ENCODE data around the gene ASPRV1.

The ASPRV1 gene

DNA sequence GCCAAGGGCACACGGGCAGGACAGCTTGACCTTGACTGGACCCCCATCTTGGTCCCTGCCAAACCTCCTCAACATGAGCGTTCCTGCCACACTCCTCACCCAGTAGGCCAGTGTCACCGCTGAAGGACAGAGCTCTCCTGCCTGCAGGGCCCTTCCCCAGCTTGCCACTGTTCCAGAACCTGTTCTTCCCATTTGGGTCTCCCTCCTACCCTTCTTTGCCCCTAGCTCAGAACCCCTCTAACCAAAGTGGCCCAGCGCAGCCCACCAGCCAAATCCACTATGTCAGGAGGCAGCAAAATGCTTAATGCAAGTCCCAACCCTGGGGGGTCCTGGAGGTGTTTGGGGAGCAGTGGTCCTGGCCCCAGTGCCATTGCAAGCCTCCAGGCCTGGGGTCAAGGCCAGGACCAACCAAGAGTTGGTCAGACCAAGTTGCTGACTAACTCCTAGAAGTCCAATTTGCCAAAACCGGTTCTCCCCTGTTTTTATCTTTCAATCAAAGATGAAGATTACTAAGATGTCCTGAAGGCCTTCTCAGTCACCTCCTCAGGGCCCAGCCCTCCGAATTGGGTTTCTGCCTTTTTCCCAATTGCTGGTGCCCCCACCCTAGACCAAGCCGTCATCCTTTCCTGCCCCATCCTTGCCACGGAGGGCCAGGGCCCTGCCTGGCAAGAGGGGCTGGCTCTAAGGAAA, 4.5 kb upstream of the ASPRV1 start:
- TF ChIP-seq ZFX (IDR thresholded peaks at IDR 0.05) = no peak
- TF ChIP-seq CTCF (conservative IDR thresholded peaks at IDR 0.05) = no peak
- H3K27ac ChIP-seq = no peak overlapping the region; the same call in 1 of the 2 replicates

- TF ChIP-seq ZFX (IDR thresholded peaks at IDR 0.05) (no peak), CTCF (conservative IDR thresholded peaks at IDR 0.05) (no peak)
- no peak overlapping the region for H3K27ac ChIP-seq
These were observed 3.0 kb upstream of the ASPRV1 start for GRCh38 chr2:69964353-69964841.

DNA sequence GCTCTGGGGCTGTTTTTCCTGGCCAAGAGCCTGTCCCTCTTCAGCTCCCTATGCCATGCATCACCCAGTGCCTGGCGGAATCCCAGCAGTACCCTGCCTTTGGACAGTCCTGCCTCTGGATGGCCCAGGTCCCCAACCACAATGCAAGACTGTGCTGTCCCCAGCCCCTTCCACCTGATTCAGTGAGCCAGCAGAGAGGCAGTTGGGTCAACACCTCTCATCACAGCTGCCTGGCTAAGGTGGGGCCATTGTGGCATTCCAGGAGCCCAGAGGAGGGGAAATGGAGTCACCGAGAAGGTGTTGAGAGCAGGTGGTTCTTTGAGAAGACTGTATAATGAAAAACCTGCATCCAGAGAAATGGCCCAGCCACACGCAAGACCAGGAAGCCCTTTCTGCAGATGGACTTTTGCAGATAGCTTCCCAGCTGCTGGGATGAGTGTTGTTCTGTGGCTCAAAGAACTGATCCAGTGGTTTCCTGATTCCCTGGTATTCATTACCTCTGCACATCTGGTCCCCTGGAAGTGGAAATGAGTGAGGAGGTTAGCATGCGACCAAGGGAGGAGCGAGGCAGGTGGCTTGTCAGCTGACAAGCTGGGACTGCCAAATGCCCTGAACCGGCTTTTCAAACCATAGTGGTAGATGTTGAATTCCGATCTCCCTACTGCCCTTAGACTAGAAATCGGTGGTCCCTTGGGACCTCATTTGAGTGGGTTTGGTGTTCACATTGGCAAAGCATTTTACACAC, 1.7 kb upstream of the ASPRV1 start:
- no peak overlapping the region for H3K27ac ChIP-seq
- TF ChIP-seq ZFX (IDR thresholded peaks at IDR 0.05) = no peak
- TF ChIP-seq CTCF (conservative IDR thresholded peaks at IDR 0.05) = no peak

DNA sequence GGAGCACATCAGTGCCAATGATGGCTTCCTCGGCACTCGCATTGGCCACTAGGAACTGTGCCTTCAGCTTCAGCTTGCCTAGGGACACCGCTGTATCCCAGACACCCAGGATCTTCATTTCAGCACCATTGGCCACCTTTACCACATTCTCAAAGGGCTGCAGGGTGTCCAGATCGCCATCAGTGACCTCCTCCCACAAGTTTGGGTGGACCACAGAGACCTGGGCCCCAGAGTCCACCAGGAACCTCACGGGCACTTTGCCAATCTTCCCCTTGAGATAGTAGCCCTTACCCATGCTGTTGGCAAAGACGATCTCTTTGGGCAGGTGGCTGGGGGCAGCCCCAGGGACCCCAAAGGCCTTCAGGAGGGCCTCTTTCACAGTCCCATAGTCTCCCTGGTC, 610 bp downstream of the ASPRV1 start:
- TF ChIP-seq ZFX (IDR thresholded peaks at IDR 0.05) (no peak), CTCF (conservative IDR thresholded peaks at IDR 0.05) (no peak)
- H3K27ac ChIP-seq = no peak overlapping the region

DNA sequence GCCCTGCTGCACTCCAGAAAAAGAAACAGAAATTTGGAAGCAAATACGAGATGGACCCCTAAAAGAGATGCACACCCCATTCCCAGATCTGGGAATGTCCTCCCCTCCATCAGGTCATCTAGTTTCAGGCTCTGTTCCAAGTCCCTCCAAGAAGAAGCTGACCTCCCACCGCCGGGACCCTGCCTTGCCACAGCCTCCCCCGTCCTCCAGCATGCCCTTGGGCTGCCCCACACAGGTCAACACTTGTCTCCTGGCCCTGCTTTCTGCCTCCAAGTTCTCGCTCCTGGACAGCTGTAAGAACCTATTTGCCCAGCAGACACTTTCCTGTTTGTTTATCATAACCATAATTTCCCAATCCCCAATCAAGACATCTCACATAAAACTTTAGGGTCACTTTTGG, 2.0 kb downstream of the ASPRV1 start:
- no peak overlapping the region for H3K27ac ChIP-seq
- TF ChIP-seq CTCF (conservative IDR thresholded peaks at IDR 0.05) (no peak), ZFX (IDR thresholded peaks at IDR 0.05) (no peak)

- TF ChIP-seq ZFX (IDR thresholded peaks at IDR 0.05) (no peak), CTCF (conservative IDR thresholded peaks at IDR 0.05) (no peak)
- H3K27ac ChIP-seq = no peak overlapping the region
These were observed 3.0 kb downstream of the ASPRV1 start for GRCh38 chr2:69958480-69958879.

DNA sequence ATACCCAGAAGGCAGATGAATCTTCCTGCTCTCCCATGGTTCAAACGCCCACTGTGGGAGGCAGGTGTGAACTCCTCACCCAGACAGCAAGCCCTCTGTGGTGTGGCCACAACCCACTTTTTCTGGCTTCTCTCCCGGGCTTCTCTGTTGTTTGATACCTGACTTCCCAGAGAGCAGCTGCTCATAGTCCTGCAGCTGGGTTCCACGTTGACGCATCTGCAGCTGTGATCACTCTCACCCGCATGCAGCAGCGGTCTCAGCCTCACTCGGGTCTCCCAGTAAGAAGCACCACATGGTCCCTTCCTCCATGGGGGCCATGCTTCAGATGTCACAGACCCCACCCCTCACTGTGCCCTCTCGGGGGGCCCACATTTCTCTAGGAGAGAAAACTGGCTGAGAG, 3.5 kb downstream of the ASPRV1 start:
- no peak overlapping the region for H3K27ac ChIP-seq
- TF ChIP-seq CTCF (conservative IDR thresholded peaks at IDR 0.05) (no peak), ZFX (IDR thresholded peaks at IDR 0.05) (no peak)

Measured in C4-2B (cell line).